Eye (tissue), 1 donor: ENCODE data around the gene KRTAP12-4.
"Not testable (repeated sequence)": the region's sequence is repeated elsewhere in the genome, so short reads cannot be mapped to it uniquely, and the experiment has no call there.

Experiments used
- DNase-seq: peaks from one replicate; pipeline ENCODE4 v3.0.0-alpha.2; 2015

KRTAP12-4 gene, protein sequence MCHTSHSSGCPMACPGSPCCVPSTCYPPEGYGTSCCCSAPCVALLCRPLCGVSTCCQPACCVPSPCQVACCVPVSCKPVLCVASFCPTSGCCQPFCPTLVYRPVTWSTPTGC

DNA sequence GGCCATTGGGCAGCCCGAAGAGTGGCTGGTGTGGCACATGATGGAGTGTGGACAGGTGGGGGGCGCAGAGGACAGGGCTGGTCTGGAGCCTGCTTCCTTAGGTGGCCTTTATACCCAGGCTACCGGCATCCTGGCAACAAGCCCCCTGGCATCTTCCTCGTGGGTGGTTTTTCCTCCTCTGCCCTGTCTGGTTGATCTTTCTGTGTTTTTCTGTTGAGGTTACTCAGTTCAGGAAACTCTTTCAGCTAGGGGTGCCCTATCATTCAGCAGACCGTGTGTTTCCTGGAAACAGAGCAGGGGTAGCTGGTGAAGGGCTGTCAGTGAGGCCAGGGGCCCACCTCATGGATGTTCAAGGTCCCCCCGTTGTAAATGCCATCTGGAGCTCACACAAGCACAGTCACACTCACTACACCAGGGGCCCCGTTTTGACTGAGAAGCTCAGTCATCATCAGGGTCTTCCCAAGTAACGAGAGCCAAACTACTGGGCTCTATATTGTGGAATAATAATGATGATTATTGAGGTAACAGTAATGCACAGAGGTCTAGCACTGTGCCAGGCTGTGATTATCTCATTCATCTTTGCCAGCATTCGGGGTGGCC is at the start of gene KRTAP12-4:
KRTAP12-4 (minus strand) TSS at position 84 of the 600 bp plus-strand sequence; CDS start at position 39, 45 bp downstream.
- DNase-seq, result no peak

DNA sequence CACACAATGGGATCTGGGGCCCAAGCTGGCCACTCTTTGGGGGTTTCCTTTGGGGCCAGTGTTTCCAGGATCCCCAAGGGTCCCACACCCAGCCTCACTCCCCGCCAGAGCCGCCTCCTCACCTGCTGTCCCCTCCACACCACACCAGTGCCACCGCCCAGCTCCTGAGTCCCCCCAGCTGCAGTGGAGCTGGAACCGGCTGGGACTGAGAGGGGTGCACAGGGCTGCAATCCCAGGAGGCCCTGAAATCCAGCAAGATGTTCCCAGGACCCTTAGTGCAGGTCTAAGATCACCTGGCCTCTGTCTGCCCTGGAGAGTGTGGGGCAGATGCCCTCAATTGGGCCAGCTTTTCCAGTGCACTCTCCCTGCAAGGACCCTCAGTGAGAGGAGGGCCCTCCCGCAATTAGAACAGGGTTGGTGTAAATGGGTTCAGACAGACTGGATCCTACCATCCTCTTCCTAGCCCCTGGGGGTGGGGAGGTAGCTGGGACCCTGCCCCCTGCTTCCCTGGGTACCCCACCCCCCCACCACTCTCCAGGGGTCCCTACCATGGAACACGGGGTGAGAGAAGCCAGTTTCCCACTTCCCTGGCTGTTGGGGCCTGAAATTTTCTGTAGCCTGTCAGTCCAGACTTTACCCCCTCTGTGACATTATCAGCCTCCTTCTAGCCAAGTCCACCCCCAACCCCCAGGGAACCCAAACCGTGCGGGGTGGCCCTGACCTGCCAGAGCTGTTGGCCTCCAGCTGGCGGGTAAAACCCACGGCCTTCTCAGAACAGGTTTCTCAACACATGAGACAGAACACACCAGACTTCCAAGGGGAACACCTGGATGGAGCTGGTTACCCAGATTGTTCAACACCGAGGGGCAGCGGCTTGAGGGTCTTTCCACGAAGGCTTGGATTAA is 49.5 kb upstream of the KRTAP12-4 start:
- DNase-seq, result no peak

DNA sequence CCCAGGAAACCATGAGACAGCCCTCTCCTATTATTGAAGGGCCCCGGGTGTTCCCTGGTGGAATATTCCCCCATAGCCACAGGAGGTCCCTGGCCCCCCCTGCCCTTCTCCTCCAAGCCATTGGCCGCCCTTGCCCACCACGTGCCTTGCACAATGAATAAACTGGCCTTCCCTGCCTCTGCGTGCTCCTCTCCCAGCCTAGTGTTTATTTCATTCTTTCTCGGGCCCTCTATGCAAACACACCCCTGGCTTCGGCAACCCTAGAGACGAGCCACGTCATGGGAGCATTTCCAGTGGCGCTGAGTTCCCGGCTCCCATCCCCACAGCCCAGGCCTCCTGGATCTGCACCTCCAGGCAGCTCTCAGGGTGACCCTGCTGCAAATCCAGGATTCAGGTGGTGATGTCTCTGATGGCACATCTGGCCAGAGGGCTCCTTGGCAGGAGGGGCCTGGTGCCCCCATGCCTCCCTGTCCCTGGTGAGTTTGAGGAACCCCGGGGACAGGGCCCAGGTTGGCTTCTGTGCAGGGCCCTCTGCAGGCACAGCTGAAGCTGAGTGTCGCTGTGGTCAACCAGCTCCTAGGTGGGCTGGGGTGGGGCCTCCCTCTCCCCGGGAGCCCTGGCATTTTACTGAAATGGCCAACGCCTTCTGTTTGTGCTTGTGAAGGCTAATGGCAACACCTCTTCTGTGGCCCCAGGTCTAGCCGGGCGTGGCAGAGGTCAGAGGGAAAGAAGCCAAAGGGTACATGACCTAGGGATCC is 48.7 kb upstream of the KRTAP12-4 start:
- no peak for DNase-seq

DNA sequence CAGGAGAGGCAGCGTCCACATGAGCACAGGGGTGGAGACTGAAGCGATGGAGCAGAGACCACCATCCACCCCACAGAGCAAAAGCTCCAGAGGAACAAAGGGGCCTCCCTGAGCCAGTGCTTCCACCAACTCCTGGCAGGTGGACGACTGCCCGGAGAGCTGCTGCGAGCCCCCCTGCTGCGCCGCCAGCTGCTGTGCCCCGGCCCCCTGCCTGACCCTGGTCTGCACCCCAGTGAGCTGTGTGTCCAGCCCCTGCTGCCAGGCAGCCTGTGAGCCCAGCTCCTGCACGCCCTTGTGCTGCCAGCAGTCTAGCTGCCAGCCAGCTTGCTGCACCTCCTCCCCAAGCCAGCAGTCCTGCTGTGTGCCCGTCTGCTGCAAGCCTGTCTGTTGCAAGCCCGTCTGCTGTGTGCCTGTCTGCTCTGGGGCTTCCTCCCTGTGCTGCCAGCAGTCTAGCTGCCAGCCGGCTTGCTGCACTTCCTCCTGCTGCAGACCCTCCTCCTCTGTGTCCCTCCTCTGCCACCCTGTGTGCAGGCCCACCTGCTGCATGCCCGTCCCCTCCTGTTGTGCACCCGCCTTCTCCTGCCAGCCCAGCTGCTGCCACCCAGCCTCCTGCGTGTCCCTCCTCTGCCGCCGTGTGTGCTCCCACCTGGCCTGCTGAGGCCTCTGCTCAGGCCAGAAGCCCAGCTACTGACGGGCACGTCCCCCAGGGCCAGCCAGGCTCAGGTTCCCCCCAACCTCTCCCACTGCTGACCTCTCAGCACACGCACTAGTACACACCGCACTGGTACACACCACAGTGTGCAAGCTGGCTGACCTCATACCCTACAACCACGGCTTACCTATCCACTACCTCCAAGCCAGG is 47.9 kb upstream of the KRTAP12-4 start:
- no peak for DNase-seq

DNA sequence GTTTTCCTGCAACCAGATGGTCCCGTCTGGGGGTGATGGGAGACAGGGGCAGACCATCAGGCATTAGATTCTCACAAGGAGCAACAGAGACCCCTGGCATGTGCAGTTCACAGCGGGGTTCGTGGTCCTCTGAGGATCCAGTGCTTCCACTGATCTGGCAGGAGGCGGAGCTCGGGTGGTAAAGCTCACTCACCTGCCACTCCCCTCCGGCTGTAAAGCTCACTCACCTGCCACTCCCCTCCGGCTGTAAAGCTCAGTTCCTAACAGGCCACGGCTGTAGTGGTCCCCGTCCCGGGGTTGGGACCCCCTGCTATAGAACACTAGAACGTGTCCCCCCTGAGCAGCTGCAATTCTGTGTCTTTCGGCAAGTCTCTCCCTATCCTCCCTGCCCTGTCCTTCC is 47.1 kb upstream of the KRTAP12-4 start:
- DNase-seq, result no peak

DNA sequence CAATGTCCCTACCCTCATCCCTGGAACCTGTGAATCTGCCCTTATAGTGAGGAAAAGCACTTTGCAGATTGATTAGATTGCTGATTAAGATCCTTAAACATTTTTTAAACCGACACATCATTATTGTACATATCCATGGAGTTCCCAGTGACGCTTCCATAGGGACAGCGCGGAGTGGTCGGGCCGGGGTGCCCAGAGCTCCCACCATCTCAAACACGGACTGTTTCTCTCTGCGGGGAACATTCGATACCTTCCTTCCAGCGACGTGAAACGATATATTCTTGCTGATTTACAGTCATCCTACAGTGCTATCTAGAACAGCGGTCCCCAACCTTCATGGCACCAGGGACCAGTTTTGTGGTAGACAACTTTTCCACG is 46.6 kb upstream of the KRTAP12-4 start:
- DNase-seq, result no peak

DNA sequence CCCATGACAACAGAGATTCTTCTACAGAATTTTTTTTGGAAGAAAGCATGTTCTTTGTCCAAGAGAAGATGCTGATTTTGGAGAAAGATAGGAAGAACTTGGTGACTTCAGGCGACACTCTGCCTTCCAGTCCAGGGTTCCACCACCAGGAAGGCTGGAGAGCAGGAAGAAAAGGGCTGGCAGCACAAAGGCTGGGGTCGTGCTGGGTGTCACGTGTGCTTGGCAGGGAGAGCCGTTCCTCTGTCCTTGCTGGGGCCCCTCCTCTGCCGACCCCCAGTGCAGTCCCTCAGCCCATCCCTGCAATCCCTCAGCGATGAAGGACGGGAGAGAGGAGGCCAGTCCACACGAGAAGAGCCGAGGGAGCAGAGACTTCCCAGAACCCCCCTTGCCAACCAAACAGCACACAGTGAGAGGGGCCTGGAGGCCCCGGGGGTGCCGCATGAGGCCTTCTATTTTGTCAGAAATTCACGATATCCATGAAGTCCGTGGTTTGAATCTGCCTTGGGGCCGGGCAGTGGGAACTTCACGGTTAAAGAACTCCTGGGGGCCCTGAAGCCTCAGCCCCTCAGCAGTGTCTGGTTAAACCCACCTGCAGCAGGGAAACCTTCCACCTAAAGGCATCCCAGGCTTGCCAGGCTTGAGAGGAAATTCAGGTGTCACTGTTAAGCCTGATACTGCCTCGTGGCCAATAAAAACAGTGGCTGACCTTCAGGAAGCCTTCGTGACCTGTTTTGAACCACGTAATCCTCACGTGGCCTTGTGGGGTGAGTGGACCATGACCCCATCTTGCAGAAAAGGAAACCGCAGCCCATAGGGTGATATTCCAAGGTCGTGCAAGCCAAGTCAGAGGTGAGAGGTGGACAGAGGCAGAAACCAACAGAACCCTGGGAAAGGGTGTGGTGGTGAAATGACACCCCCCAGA is 45.9 kb upstream of the KRTAP12-4 start:
- no peak for DNase-seq

DNA sequence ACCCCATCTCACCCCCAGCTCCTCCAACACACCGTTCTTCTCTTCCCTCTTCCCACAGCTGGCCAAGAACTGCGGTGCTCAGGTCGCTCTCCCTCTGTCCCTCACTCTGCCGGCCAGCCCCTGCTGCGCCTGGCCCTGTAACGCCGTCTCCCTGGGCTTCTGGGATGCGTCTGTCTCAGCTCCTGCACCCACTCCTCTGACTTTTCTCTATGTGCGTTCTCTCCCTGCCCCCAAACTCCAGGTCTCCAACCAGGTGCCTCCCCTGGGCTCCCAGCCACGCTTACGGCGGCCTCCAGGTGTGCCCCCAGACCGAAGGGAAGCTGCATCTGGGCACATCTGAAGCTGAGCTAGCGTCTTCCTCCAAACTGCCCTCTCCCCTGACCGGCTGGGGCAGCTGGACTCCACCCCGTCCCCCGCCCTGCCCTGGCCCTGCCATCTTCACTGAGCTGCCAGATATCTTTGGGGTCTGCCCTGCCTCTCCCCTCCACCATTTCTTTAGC is 45.1 kb upstream of the KRTAP12-4 start:
- DNase-seq, result no peak

DNA sequence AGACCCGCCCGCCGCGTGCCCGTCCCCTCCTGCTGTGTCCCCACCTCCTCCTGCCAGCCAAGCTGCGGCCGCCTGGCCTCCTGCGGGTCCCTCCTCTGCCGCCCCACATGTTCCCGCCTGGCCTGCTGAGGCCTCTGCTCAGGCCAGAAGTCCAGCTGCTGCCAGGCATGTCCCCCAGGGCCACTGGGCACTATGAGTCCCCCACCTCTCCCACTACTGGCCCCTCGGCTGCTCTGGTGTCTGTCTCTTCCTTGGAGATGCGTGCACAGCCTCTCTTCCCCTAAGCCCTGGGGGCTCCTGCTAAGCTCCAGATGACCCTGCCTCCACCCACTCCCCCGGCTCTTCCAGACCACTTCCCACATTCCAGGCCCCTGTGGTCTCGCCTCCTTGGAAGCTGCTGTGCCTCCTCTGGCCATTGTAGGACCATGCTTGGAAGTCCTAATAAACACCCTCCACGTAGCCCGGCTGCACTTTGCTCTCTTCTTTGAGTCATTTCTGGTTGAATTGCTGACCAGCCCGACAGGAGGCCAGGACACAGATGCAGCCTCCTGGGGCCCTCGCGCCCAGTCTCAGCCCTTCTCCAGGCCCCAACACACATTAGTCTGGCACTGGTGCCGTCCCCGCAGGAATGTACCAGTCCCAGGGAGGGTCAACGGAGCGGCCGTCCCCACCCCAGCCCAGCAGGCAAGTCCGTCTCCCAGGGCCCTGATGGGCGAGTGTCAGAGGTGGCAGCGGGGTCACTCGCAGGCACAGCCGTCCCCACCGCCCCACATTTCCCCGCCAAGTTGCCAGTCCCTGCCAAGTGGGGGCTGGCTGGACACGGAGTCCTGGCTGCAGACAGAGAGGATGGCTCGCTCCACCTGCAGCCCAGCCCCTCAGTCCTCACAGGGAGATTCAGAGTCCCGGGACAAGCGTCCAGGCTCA is 43.6 kb upstream of the KRTAP12-4 start:
- peak; percentile 69 for DNase-seq

DNA sequence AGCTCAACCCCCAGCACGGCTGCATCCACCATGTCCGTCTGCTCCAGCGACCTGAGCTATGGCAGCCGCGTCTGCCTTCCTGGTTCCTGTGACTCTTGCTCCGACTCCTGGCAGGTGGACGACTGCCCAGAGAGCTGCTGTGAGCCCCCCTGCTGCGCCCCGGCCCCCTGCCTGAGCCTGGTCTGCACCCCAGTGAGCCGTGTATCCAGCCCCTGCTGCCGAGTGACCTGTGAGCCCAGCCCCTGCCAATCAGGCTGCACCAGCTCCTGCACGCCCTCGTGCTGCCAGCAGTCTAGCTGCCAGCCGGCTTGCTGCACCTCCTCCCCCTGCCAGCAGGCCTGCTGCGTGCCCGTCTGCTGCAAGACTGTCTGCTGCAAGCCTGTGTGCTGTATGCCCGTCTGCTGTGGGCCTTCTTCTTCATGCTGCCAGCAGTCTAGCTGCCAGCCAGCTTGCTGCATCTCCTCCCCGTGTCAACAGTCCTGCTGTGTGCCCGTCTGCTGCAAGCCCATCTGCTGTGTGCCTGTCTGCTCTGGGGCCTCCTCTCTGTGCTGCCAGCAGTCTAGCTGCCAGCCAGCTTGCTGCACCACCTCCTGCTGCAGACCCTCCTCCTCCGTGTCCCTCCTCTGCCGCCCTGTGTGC is 42.8 kb upstream of the KRTAP12-4 start, which contains the start of gene KRTAP10-12:
KRTAP10-12 (plus strand) TSS at position 1 of the 639 bp plus-strand sequence; CDS start at position 31, 30 bp downstream.
- DNase-seq, result not testable (repeated sequence)

DNA sequence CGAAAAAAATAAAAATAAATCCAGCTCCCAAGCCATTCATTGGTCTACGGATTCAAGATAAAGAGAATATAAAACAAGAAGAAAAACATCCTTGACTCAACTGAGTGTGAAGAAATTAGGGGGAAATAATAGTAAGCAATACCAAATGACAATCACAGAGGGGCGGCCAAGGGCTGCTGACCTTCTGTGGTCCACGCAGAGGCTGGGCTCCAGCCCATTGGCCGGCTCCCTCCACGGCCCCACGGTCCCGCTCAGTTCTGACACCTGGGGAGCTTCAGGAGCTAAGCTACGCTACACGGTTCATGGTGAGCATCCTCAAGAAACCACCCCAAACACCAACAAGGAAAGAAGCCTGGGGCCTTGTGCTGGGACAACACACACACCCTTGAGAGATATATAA is 42.1 kb upstream of the KRTAP12-4 start:
- no peak for DNase-seq

DNA sequence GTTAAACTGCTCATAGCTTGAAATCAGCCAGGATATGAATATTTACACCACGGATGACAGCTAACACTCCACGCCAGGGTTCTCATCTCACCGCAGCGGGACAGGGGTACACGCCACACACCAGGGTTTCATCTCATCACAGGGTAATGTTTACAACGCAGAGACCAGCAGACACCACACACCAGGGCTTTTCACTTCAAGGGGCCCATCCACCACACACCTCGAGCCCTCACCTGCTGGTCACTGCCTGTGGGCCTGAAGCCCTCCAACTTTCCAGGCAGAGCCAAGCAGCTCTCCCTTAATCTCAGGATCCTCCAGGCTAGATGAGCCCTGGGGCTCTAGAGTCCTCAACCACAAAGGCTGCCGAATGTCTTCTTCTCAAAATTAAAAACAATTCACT is 41.2 kb upstream of the KRTAP12-4 start:
- DNase-seq, result no peak

DNA sequence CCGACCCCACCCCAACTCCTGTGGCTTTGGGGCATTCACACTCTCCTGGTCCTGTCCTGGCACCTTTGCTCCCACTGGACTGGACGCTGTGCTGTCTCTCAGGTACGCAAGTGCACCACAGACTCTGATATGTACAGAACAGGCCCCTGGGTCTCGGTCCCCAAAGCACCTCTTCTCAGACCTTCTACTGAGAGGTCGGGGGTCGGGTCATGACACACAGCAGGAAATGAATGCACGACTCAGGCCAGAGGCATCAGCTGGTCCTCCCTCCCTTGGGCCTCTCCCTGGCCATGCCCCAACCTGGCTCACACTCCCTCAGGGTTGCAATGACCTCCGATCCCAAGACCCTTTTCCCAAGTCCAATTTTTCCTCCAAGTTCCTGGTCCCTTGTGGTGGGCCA is 40.7 kb upstream of the KRTAP12-4 start:
- DNase-seq, result no peak

DNA sequence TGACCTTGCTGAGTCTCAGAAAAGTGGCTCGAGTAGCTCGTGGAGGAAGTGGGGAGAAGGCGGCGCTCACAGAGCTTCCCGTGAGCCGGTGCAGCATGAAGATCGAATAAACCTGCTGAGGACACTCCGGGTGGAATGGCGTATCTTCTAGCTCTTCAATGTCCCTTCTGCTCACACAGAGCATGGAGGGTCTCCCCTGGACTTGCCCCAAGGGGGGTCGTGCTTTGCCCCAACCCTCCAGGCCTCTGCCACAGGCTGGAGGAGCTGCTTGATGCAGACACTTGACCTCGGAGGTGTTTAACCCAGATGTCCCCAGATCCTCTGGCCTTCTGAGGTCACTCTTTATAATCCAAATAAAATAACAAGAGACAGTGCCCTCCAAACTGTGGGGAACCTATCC is 40.3 kb upstream of the KRTAP12-4 start:
- no peak for DNase-seq

DNA sequence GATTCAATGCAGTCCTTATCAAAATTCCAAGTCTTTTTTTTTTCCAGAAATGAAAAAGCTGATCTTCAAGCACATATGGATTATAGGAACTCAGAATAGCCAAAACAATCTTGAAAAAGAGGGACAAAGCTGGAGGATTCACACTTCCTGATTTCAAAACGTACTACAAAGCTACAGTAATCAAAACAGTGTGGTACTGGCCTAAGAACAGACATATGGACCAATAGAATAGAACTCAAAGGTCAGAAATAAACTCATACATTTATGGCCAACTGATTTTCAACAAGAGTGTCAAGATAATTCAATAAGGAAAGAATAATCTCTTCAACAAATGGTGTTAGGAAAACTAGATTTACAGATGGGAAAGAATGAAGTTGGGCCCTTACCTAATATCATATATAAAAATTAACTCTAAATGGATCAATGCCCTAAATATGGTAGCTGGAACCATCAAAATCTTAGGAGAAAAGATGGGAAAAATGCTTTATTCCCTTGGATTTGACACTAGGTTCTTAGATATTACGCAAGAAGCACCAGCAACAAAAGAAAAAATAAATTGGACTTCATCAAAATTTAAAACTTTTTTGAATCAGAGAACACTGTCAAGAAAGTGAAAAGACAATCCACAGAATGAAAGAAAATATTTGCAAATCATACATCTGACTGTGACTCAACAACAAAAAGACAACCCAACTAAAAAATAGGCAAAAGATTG is 38.5 kb upstream of the KRTAP12-4 start:
- no peak for DNase-seq

DNA sequence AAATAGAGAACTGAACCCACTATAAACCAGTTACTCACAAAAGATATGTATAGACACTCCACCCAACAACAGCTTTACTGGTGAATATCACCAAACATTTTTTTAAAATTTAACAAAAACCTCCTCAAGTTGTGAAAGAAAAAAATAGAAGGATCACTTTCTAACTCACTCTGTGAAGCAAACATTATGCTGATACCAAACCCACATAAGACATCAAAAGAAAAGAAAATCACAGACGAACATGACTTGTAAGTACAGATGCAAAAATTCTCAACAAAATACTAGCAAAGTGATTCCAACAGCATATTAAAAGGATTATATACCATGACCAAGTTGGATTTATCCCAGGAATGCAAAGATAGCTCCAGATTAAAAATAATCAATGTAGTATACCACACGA is 37.2 kb upstream of the KRTAP12-4 start:
- no peak for DNase-seq

DNA sequence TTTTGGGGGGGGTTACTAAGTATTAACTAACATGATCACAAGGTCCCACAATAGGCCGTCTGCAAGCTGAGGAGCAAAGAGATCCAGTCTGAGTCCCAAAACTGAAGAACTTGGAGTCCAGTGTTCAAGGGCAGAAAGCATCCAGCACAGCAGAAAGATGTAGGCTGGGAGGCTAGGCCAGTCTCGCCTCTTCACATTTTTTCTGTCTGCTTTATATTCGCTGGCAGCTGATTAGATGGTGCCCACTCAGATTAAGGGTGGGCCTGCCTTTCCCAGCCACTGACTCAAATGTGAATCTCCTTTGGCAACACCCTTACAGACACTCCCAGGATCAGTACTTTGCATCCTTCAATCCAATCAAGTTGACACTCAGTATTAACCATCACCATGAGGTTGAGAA is 35.3 kb upstream of the KRTAP12-4 start:
- DNase-seq, result not testable (repeated sequence)

DNA sequence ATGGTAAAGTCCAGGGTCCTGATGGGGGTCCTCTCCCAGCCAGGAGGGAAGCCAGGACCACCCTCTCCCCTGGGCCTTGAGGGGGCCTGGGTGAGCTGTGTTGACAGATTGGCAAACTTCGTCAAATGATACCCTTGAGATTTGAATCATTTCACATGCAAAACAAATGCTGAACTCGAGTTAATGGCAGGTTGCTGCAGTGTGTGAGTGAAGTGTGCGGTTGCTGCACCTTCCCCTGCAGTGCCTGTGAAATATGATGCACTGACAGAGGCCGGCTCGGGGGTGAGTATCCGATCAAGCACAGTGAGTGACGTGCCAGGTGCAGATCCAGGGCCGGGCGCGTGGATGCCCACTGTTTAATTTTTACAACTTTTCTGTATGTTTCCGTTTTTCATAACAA is 33.2 kb upstream of the KRTAP12-4 start:
- DNase-seq, result no peak
